Fibroblast of the aortic adventitia (primary cell): ENCODE measurements around the gene RPRD2. TPM values are rescaled to one million over a fixed set of nuclear protein-coding genes. Genes with fewer than 3 reads are reported as not detected.
"Not testable (repeated sequence)": the region's sequence is repeated elsewhere in the genome, so short reads cannot be mapped to it uniquely, and the experiment has no call there.

Experiments used
- DNase-seq: peaks from one replicate; pipeline ENCODE4 v3.0.0-alpha.2; 2010; ENCODE audit warnings: low read depth
- H3K4me3 ChIP-seq: 2 replicates; pipeline ENCODE4 v1.5.1; 2011; ENCODE audit warnings: low read depth, mild to moderate bottlenecking, control low read depth, low read length, moderate library complexity
- total RNA-seq: library from RNA; depleted of rRNA; stranded (reverse); fragments of >200 nt; gene quantifications from 2 replicates; pipeline ENCODE4 v1.2.3, GENCODE V29; 2012; ENCODE audit warnings: low replicate concordance
- TF ChIP-seq, protein P1 (sequence below): IDR thresholded peaks from 2 replicates; pipeline ENCODE4 v1.5.1; 2011; ENCODE audit warnings: mild to moderate bottlenecking, low read length, control low read depth, inconsistent platforms; ENCODE audit not compliant: insufficient read depth

The RPRD2 gene
- total RNA-seq, 1 donor: 19.3 TPM

DNA sequence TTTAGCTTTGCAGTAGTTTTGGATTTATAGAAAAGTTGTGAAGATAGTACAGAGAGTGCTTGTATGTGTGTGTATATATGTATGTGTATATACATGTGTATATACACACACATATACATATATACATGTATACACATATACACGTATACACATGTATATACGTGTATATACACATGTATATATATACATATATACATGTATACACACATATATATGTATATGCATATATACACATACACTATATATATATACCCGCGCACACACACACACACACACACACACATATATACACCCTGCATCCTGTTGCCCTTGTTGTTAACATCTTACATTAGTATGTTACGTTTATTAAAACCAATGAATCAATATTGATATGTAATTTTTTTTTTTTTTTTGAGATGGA lies 24.3 kb downstream of the RPRD2 start:
- DNase-seq: no peak
- TF ChIP-seq, protein P1, sequence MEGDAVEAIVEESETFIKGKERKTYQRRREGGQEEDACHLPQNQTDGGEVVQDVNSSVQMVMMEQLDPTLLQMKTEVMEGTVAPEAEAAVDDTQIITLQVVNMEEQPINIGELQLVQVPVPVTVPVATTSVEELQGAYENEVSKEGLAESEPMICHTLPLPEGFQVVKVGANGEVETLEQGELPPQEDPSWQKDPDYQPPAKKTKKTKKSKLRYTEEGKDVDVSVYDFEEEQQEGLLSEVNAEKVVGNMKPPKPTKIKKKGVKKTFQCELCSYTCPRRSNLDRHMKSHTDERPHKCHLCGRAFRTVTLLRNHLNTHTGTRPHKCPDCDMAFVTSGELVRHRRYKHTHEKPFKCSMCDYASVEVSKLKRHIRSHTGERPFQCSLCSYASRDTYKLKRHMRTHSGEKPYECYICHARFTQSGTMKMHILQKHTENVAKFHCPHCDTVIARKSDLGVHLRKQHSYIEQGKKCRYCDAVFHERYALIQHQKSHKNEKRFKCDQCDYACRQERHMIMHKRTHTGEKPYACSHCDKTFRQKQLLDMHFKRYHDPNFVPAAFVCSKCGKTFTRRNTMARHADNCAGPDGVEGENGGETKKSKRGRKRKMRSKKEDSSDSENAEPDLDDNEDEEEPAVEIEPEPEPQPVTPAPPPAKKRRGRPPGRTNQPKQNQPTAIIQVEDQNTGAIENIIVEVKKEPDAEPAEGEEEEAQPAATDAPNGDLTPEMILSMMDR: no peak
- H3K4me3 ChIP-seq: no peak overlapping the region

DNA sequence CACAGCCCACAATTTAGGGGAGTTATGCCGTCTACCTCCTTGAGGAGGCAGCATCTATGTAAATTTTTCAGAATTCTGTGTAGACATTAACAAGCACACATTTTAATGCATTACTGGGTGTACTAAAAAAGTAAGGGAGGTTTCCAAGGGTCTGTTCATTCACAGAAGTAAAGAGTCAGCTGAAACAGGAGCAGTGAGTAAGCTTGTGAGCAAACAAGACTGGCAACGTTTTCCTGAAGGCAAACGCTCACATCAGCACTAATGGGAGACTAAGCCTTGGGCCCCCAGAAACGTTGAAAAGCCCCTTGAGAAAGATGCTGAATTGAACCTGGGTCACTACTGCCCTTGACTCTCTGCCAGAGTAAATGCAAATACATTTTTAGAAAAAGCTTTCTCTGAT lies 25.7 kb downstream of the RPRD2 start:
- TF ChIP-seq, protein P1: no peak
- no peak overlapping the region for H3K4me3 ChIP-seq
- no peak for DNase-seq

DNA sequence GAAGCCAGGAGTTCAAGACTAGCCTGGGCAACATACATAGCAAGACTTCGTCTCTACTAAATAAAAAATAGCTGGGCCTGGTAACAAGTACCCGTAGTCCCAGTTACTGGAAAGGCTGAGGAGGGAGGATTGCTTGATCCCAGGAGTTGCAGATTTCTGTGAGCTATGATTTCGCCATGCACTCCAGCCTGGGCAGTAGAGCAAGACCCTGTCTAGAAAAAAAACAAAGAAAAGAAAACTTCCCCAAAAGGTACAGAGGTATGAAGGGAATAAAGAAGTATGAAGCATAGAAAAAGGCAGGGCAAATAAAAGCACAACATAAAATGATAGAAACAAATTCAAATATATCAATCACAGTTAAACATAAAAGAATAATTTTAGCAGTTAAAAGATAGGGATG lies 28.7 kb downstream of the RPRD2 start:
- no peak overlapping the region for H3K4me3 ChIP-seq
- DNase-seq: no peak
- TF ChIP-seq, protein P1: no peak

DNA sequence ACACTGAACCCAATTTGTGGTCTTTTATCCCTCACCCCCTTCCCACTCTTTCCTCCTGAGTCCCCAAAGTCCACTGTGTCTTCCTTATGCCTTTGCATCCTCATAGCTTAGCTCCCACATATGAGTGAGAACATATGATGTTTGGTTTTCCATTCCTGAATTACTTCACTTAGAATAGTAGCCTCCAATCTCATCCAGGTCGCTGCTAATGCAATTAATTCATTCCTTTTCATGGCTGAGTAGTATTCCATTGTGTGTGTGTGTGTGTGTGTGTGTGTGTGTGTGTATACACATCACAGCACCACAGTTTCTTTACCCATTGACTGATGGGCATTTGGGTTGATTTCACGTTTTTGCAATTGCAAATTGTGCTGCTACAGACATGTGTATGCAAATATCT lies 31.2 kb downstream of the RPRD2 start:
- DNase-seq, H3K4me3 ChIP-seq: not testable (repeated sequence)

DNA sequence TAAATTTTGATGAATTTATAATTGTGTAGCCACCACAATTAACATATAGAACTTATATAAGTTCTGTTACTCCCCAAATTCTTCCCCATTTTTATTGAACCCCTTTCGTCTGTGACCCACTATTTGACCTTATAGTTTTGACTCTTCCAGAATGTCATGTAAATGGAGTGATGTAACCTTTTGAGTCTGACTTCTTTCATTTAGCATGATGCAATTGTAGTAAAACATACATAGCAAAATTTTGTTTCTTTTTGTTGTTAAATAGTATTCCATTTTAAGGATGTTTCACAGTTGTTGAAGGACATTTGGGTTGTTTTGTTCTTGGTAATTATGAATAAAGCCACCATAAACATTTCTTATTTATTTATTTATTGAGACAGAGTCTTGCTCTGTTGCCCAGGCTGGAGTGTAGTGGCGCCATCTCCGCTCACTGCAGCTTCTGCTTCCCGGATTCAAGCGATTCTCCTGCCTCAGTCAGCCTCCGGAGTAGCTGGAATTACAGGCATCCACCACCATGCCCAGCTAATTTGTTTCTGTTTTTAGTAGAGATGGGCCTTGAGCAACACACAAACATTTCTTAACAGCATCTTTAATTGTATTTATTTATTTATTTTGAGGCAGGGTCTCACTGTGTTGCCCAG lies 33.6 kb downstream of the RPRD2 start:
- TF ChIP-seq, protein P1: no peak
- H3K4me3 ChIP-seq: no peak overlapping the region
- DNase-seq: no peak

DNA sequence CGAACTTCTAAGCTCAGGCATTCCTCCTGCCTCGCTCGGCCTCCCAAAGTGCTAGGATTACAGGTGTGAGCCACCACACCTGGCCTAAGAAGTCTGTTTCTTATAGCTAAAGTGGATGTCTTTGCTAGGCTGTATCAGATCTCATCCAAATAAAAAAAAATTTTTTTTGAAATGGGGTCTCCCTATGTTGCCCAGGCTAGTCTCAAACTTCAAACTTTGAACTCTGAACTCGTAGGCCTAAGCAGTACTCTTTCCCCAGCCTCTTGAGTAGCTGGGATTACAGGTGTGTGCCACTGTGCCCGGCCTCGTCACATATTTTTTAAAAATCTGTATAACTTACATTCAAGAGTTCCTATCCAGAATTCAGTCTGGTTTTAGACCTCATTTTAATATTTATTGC lies 40.5 kb downstream of the RPRD2 start:
- no peak overlapping the region for H3K4me3 ChIP-seq
- no peak for DNase-seq
- TF ChIP-seq, protein P1: no peak

DNA sequence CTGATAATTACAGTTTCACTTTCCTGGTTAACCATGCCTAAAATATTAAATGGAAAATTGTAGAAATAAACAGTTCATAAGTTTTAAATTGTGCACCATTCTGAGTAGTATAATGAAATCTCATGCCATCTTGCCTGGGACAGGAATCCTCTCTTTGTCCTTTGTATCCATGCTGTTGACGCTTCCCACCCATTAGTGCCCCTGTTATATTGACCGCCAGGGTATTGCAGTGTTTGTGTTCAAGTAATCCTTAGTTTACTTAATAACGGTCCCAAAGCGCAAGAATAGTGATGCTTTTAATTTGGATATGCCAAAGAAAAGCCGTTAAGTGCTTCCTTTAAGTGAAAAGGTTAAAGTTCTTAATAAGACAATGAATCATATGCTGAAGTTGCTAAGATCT lies 41.7 kb downstream of the RPRD2 start:
- H3K4me3 ChIP-seq: no peak overlapping the region
- DNase-seq: no peak
- TF ChIP-seq, protein P1: no peak
